Stimulated activated CD4-positive, alpha-beta T cell treated with anti-CD3 and anti-CD28 coated beads, Interleukin-15, amount 100 ng/mL, for 48 hours (primary cell): ENCODE results near the gene RAPGEF5.

Experiments used
- DNase-seq, 2 donors: peaks; one replicate each; pipeline ENCODE4 v3.0.0-alpha.2; 2020; ENCODE audit warnings: low read depth in 2 of 2

Gene RAPGEF5, protein sequence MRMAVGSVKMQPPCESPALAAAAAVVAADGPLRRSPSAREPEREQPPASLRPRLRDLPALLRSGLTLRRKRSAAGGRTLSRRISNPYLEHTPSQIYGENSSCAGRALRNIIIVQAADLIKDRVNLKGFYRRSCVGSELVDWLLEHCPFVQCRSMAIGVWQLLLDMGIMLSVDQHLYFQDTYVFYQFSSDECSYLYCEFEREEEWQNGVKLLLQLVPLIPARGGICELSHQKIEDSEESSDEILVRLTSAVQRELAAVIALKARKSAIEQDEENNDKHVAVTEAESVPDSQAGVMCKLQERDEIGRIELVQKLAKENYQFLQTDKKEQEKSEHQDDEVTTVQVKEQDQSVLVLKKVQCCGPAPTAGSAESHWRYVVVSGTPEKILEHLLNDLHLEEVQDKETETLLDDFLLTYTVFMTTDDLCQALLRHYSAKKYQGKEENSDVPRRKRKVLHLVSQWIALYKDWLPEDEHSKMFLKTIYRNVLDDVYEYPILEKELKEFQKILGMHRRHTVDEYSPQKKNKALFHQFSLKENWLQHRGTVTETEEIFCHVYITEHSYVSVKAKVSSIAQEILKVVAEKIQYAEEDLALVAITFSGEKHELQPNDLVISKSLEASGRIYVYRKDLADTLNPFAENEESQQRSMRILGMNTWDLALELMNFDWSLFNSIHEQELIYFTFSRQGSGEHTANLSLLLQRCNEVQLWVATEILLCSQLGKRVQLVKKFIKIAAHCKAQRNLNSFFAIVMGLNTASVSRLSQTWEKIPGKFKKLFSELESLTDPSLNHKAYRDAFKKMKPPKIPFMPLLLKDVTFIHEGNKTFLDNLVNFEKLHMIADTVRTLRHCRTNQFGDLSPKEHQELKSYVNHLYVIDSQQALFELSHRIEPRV

DNA sequence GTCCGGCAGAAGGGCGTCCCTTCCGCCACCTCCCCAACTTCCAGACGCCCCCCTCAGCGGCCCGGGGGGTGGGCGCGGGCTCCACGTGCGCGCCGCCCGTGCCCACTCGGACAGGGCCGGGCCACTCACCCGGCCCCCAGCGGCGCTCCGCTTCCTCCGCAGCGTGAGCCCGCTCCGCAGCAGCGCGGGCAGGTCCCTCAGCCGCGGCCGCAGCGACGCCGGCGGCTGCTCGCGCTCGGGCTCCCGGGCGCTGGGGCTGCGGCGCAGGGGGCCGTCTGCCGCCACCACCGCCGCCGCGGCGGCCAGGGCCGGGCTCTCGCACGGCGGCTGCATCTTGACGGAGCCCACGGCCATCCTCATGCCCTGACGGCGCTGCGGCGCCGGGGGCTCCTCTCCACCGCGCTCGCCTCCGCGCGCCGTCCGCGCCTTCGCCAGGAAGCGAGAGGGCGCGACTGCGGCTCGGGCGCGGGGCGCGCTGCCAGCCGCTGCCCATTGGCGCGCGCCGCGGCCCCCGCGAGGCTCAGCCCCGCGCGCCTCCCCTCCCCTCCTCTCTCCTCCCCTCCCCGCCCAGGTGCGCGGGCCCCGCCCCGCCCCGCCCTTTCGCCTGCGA lies at the start of gene RAPGEF5:
TSS of gene RAPGEF5 (minus strand) at position 454 of the 610 bp plus-strand sequence. CDS start at position 360, 94 bp downstream.
- DNase-seq, result no peak

DNA sequence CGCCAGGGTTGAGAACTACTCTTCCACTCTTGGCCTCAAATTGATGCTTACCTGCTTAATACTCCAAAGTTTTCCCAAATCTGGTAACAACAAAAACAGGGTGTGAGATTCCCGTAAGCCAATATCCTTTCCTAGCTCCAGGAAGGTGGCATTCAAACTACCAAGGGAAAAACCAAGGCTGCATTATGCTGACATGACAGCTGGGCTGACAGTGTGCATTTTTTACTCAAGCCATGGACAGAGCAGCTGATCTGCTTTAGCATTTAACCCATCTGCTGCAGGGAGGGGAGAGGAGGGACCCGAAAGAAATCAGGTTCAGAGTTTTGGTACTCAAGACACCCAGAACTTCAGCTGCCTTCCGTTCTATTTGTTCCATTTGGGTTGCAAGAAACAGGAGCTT lies 49.8 kb upstream of the RAPGEF5 start:
- DNase-seq, result no peak

DNA sequence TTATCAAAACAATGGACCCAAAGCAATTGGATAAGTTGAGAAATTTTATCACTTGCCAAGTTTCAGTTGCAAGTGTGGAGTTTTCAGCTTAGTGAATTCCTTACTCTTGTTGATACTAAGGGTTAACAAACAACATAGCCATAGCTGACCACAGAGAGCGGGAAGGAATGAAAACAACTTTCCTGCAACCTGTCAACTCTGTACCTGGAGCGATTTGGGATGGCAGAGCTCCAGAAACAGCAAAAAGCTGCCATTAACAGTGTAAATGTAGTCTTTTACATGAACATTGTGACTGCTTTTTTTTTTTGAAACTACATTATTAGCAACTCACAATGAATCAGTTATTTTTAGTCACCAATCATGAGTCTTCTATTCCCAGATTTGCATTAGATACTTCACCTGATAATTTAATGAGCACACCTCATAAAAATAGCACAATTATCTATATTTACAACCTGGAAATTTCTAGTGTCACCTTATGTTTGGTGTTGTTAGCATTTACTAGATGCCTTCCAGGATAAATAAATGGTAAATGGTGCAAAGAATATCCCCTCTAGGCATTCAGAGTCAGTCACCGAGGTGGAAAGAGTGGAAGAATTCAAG lies 47.6 kb upstream of the RAPGEF5 start:
- DNase-seq, result no peak

DNA sequence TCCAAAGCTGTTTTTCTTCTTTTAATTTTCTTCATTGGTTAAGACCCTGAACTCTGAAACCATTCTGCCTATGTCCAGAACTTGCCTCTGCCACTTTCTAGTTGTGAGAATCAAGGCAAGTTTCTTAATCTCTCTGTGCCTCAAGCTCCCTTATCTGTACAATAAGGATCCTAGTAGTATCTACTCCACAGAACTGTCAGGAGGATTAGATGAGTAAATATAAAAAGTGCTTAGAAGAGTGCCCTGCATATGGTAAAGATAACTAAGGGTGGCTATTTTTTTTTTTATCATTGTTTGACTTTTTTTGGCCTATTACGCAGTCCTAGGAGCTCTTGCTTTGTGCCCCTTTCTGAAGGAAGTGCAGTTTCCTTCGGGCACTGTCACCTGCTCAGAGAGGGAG lies 46.4 kb upstream of the RAPGEF5 start:
- DNase-seq, result no peak

DNA sequence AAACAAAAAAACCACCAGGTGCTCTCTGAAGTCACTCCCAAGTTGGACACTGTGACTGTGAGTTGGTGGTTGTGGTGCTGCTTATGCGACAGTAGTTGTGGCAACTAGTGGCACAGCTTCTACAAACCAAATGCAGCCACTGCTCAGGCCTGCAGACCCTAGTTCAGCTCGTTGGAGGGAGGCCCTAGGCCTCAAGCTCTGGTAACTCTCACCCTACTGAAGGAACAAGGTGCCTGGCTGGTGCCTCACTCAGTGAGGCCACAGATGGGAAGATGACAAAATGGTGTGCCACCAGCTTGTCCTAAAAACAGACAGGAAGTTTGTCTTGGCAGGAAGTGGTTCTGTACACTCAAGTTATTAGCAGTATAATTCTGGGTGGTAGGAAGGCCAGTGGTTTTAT lies 45.3 kb upstream of the RAPGEF5 start:
- no peak for DNase-seq

DNA sequence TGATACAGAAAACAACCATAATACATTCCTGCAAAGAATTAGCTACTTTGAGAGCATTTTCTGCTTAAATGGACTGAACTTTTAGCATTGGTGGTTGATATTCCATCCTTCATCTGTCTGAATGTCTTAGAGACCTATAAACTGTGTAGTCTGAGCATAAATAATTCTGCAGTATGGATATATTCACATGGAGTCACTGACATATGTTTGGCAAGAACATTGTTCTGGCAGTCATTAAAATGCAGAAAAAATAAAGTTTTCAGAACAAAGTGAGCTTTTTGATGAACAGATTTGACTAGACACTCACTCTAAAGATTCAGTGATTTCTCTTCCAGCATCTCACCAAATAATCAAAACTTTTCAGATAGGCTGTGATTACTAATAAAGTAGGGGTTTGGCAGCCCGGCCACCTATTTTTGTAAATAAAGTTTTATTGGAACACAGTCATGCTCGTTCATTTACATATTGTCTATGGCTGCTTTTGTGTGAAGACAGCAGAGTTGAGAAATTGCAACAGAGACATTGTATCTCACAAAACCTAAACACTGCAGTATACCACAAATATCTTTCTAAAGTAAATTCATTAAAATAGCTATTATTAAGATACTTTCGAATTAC lies 44.1 kb upstream of the RAPGEF5 start:
- DNase-seq, result no peak

DNA sequence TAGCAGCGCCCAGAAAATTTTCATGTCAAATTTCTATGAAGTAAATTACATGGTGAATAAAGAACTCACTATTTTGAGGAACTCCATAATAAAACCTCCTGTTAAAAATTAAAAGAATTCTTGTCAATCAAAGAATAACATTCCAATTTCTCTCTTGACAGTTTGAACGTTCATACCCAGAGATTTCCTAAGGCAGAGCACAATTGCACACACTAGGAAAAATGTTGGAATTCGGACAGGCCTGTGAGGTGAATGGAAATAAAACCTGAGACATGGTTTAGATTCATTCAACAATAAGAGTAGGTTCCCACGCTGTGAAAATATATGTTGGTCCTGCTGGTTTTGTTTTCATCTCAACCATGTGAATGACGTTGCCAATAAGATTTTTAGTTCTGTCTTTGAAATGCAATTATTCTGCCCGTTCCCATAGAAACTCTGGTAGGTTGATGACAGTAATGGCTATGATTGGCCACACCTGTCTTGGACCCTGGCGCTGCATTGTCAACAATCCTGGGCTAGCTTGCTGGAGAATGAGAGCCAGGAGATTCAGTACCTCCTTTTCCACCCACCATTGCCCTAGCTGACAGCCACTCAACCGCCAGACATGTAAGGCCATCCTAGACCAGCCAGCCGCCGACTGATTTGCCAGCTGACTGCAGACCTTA lies 43.3 kb upstream of the RAPGEF5 start:
- no peak for DNase-seq

DNA sequence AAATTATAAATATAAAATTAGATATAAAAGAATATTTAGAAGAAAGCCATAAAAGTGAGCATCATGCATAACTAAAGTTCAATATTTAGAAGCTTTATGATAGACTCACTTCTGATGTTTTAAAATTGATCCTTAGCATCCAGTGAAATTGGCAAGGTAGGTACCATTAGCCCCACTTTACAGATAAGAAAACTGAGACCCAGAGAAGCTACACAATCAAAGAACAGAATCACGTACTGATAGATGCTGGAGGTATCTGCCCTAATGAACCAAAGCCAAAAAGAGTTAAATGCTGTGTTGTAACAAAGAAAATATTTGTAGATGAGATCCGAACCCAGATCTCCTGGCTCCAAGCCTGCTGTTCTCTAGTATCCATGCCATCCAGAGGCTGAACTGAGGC lies 42.6 kb upstream of the RAPGEF5 start:
- DNase-seq, result no peak

DNA sequence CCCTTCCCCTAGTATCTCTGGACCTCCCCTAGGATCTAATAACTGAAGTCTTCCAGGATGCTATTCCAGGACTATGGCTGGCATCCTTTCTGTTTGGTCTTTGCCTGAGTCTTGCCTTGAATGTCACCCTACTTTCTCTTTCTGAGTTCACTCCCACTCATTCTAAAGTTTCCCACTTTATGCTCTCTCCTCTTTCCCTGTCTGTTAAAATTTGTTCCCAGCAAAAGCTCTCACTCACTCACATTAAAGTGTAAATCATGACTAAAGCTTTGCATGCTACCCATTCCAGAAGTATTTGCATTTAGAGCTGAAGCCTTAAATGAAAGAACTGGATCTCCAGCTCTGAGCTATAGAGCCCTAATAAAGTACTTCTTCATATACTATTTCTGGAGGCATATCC lies 42.1 kb upstream of the RAPGEF5 start:
- DNase-seq, result no peak

DNA sequence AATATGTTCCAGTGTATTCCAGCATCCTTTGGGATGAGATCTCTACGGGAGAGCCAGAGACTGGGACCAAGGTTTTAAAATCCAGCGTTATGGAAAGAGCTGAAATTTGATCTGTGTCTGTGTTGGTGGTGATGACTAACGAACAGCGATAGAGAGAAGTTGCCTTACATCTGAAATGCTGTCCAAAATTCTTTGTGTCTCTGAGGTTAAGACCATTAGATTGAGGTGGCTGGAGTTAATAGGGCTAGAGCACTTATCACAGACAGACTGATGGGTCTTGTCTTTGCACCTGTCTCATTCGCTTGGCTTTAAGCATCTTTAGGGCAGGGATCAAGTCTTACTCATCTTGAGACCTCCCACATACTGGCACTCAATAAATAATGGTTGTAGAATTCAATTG lies 41.0 kb upstream of the RAPGEF5 start:
- no peak for DNase-seq

DNA sequence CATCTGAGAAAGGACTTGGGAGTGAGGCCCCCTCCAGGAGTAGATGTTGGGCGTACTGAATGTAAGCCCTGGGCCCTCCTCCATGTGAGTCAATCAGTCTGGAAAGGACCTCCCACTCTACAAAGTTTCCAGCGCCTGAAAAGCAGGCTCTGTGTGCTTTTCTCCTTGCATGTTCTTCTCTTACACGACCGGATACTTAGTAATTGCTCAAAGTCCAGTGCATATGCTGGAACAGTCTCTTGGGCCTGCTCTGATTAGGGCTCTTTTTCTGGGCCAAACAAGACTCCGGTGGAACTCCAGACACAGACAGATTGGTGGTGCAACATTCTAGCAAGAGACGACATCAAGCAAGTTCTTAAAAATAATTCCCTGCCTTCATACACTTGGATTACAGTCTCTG lies 38.3 kb upstream of the RAPGEF5 start:
- DNase-seq, result no peak

DNA sequence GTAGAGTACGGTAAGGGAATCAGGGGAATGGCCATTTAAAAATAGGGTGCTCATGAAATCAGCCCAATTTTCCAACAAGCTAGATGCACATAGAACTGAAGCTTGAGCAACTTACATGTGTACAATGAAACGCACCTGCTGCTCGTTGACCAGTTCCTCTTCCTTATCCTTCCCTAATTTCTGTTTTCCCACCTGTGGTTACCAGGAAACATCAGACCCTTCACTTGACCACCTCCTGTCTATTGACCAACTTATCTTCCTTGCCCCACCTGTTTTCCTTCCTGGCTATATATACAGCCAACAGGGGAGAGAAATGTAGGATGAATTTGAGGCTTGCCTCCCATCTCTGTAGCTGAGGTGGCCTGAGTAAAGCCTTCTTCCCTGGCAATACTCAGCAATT lies 37.8 kb upstream of the RAPGEF5 start:
- no peak for DNase-seq

DNA sequence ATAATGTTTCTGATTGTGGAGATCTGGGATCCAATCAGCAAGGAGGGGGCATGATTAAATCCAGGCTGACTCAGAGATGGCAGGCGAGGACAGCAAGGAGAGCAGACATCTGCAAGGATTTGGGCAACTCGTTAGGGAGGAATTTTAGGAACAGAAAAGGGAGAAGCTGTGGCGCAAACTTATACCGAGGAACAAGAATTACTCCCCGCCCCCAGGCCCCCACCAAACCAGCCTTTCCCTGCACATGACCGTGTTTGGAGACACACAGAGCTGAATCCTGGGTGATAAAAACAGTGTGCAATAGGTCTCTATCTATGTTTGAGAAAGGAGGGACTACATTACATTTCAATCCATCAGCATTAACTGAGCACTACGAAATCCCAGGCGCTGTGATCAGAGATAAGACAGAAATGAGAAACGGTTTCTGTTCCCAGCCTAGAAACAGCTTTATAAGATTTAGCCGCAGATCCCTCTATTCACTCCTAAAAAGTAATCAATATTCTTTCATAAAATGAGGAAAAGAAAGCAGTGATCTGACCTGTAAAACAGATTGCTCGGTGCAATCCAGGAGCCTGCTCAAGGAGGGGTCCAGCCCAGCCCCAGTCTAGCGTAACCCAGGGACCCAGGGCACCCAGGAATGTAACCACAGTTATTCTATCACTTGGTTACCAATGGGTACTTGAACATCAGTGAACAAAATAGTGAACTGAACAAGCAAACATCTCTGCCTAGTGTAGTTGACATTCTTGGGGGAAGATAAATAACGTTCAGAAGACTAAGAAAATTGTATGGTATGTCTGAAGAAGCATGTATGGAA lies 37.2 kb upstream of the RAPGEF5 start:
- no peak for DNase-seq

DNA sequence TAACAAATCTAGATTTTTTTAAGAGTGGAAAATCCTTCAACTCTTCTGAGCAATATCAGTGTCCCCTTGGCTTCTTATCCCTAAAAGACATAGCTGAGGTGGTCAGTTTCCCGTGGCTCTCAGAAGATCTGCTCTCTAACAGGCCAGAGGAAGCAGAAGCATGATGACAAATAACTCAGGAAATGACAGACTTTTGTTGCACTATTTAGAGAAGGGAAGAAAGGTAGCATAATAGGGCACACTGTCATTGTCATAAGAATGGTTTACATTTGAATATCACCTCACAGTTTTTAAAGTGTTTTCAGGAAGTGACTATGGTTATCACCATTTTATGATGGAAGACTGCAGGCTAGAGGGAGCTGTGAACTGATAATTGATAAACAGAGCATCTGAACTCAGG lies 33.6 kb upstream of the RAPGEF5 start:
- no peak for DNase-seq

DNA sequence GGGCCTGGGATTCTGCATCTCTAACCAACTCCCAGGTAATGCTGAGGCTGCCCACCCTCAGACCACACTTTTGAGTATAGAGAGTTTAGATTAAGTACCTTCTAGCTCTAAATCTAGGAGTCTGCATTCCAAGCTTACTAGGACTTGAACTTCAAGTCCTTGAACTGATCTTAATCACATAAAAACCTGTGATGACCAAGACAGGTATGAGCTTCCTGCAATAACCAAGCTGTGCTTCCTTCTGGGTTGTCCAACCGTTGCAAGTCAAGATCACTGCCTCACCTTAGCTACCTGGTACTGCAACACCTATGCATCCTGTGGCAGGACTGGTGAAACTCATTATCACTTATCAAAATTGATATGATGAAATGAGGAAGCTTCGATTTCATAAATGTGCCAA lies 32.9 kb upstream of the RAPGEF5 start:
- no peak for DNase-seq

DNA sequence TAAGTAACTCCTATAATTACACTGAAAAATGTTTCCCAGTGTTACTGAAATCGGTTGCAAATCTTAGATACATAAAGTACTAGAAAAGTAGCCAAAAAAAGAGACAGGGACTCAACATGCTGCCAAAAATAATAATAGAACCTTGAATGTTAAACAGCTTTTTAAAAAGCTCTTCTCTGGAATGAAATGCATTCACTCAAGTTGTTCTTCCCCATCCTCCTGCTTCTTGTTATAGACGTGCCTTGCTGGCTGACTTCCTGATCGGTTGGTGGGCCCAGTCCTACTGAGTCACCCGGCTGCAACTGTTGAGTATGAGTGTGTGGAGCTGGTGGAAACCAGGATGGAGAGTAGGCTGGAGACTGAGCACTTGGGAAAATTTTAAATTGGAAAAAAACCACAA lies 30.6 kb upstream of the RAPGEF5 start:
- no peak for DNase-seq

DNA sequence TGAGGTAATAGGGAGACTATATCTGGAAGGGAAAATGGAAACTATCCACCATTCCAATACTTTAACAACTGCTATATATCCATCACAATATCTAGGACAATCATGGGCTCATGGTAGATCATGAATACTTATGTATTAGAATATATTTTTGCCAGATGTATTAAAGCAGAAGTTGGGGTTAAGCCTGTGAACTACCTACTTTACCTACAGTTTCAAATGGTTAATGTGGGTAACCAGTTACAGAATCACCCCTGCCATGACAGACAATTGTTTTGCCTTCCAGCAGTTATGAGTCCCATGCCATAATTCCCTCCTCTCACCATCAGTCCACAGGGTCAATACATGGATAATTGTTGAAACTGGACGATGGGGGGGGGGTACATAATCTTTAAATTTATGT lies 29.9 kb upstream of the RAPGEF5 start:
- DNase-seq, result no peak

DNA sequence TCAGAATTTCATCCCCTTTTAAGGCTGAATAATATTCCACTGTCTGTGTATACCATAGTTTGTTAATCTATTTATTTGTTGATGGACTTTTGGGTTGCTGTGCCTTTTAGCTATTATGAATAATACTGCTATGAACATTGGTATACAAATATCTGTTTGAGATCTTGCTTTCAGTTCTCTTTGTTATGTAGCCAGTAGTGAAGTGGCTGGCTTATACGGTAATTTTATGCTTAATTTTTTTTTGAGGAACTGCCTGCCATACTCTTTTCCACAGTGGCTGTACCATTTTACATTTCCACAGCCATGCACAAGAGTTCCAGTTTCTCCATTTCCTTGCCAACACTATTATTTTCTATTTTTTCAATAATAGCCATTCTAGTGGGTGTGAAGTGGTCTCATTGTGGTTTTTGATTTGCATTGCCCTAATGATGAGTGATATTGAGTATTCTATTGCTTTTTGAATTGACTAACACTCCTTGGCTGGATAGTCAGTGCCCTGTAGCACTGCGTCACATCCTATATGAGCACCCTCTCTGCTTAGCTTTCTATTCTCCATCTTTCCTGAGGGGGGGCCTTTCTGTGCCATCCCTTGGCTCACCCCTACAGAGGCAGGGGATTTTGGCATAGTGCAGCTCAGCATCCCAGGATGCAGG lies 29.4 kb upstream of the RAPGEF5 start:
- no peak for DNase-seq

DNA sequence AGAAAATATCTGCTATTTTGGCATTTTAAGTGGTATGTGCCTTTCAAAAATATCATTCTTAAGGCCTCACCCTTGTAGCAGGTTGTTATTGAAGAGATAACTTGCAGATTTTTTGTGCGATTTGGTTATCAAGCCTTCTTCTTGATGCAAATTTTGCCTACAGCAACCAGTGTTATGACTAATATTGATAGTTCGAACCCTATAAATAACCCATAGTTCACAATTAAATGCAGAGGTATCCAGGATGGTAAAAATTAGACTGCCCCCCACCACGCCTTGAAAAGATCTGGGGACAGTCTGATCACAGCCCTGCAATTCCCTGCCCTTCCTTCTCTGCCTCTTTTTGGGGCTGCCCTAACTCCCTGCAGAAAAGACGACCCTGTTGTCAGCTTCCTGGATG lies 28.4 kb upstream of the RAPGEF5 start:
- no peak for DNase-seq

DNA sequence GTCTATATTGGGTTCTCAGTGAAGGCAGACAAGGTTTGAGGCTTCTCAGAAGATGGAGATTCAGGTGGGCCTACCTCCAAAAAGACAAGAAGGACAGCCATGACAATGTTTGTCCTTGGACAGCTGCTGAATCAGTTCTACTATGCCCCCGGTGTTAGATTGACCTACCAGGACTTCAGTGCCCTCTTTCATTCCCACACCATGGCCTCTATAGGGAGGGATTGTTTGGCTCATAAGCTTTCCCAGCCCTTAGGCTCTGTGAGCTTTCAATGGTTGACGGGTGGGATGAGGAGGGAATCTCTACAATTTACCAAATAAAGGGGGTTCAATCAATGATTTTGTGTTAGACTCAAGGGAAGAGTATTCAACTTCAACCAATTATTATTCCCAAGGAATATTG lies 23.4 kb upstream of the RAPGEF5 start:
- DNase-seq, result no peak
